PC-3 (cell line): ENCODE results near the gene SEC22C. TPM values are rescaled to one million over a fixed set of nuclear protein-coding genes. Genes with fewer than 3 reads are reported as not detected.

Experiments
- ATAC-seq: fragments of 200-7000 bp; cut with Tn5 transposase; 2 replicates; pipeline ENCODE4 v1.9.1; 2020; ENCODE audit warnings: mild to moderate bottlenecking, moderate library complexity
- BruUV-seq: library from RNA; stranded (reverse); fragments of 400-500 nt; replicated peaks from 2 replicates; lab custom pipeline; 2021; lab: Mats Ljungman, UMichigan
- CTCF ChIA-PET: fragments of 300-600 bp; sonication (Branson Sonifier 250); formaldehyde crosslinking; loops from one replicate; lab custom pipeline; 2022; ENCODE audit warnings: antibody characterized with exemption; lab: Charles Lee
- POLR2A ChIA-PET: fragments of 300-600 bp; sonication (Branson Sonifier 250); formaldehyde crosslinking; loops from one replicate; lab custom pipeline; 2022; ENCODE audit warnings: antibody characterized with exemption; ENCODE audit not compliant: unreplicated experiment; lab: Charles Lee
- DNase-seq: peaks from one replicate; pipeline ENCODE4 v3.0.0-alpha.2; 2015
- H2AFZ ChIP-seq: fragments of 300-600 bp; sonication (generic); 2 replicates; pipeline ENCODE4 v1.6.0; 2016; ENCODE audit warnings: antibody characterized with exemption, low read length
- H3F3A ChIP-seq: fragments of 300-600 bp; sonication (generic); one replicate; pipeline ENCODE4 v1.6.0; 2017; ENCODE audit warnings: antibody characterized with exemption, low read length, control low read depth, mild to moderate bottlenecking; ENCODE audit not compliant: unreplicated experiment
- H3K27ac ChIP-seq: fragments of 300-600 bp; sonication (generic); 2 replicates; pipeline ENCODE4 v1.5.1; 2016; ENCODE audit warnings: mild to moderate bottlenecking, low read length
- H3K27me3 ChIP-seq: fragments of 300-600 bp; sonication (generic); 2 replicates; pipeline ENCODE4 v1.6.1; 2016; ENCODE audit warnings: low read length, mixed read lengths
- H3K36me3 ChIP-seq: fragments of 300-600 bp; sonication (generic); 2 replicates; pipeline ENCODE4 v1.6.1; 2016; ENCODE audit warnings: low read depth, mixed run types, low read length, mixed read lengths
- H3K4me1 ChIP-seq: fragments of 300-600 bp; sonication (generic); 2 replicates; pipeline ENCODE4 v1.5.1; 2016; ENCODE audit warnings: low read length; ENCODE audit not compliant: insufficient read depth
- H3K4me2 ChIP-seq: fragments of 300-600 bp; sonication (generic); 2 replicates; pipeline ENCODE4 v1.6.0; 2016; ENCODE audit warnings: low read length
- H3K4me3 ChIP-seq: fragments of 300-600 bp; sonication (generic); 2 replicates; pipeline ENCODE4 v1.5.1; 2016; ENCODE audit warnings: mild to moderate bottlenecking, low read length, mixed read lengths
- H3K79me2 ChIP-seq: fragments of 300-600 bp; sonication (generic); 2 replicates; pipeline ENCODE4 v1.6.1; 2017; ENCODE audit warnings: low read length, mixed read lengths
- H3K9ac ChIP-seq: fragments of 300-600 bp; sonication (generic); 2 replicates; pipeline ENCODE4 v1.6.0; 2016; ENCODE audit warnings: mild to moderate bottlenecking, low read length
- H3K9me2 ChIP-seq: fragments of 300-600 bp; sonication (generic); replicated peaks from 2 replicates; pipeline ENCODE4 v1.6.1; 2016; ENCODE audit warnings: mixed run types, low read length, mixed read lengths
- H3K9me3 ChIP-seq: fragments of 300-600 bp; sonication (generic); 2 replicates; pipeline ENCODE4 v1.6.1; 2016; ENCODE audit warnings: low read length, mixed read lengths
- H4K20me1 ChIP-seq: fragments of 300-600 bp; sonication (generic); 2 replicates; pipeline ENCODE4 v1.6.1; 2016; ENCODE audit warnings: low read length, mixed read lengths
- EZH2 ChIP-seq: fragments of 300-600 bp; sonication (generic); IDR thresholded peaks from one replicate; pipeline ENCODE4 v1.6.1; 2017; ENCODE audit warnings: antibody characterized with exemption, mild to moderate bottlenecking, low read length; ENCODE audit not compliant: unreplicated experiment
- EZH2phosphoT487 ChIP-seq: fragments of 300-600 bp; sonication (generic); IDR thresholded peaks from 2 replicates; pipeline ENCODE4 v1.6.1; 2018; ENCODE audit warnings: mild to moderate bottlenecking, antibody characterized with exemption, low read length, borderline replicate concordance
- intact Hi-C: fragments of 100-400 bp; cut with micrococcal nuclease; formaldehyde crosslinking; loops from 2 replicates; pipeline ENCODE4 v1.9.0; 2023
- total RNA-seq: library from RNA; depleted of rRNA; stranded (reverse); fragments of >200 nt; gene quantifications from 2 replicates; pipeline ENCODE4 v1.2.3, GENCODE V29; 2014
- TF ChIP-seq, protein P1 (sequence below): fragments of 300-600 bp; sonication (generic); conservative IDR thresholded peaks from 2 replicates; pipeline ENCODE4 v1.5.1; 2017; ENCODE audit warnings: antibody characterized with exemption, low read depth, mild to moderate bottlenecking, low read length

SEC22C gene
- total RNA-seq, 1 experiment from 2014 or later: 63.3 TPM

GRCh38 chr3:42505849-42506410, 75.8 kb downstream of the SEC22C start:
- H4K20me1 ChIP-seq: no peaks in the 10 kb centered on the region
- no peaks in the 10 kb centered on the region for H3K9me2 ChIP-seq
- H3F3A ChIP-seq: no peaks in the 10 kb centered on the region
- H3K4me1 ChIP-seq: peaks cover 22% of the 10 kb centered on the region
- TF ChIP-seq, protein P1, sequence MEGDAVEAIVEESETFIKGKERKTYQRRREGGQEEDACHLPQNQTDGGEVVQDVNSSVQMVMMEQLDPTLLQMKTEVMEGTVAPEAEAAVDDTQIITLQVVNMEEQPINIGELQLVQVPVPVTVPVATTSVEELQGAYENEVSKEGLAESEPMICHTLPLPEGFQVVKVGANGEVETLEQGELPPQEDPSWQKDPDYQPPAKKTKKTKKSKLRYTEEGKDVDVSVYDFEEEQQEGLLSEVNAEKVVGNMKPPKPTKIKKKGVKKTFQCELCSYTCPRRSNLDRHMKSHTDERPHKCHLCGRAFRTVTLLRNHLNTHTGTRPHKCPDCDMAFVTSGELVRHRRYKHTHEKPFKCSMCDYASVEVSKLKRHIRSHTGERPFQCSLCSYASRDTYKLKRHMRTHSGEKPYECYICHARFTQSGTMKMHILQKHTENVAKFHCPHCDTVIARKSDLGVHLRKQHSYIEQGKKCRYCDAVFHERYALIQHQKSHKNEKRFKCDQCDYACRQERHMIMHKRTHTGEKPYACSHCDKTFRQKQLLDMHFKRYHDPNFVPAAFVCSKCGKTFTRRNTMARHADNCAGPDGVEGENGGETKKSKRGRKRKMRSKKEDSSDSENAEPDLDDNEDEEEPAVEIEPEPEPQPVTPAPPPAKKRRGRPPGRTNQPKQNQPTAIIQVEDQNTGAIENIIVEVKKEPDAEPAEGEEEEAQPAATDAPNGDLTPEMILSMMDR: no peak
- TF ChIP-seq EZH2phosphoT487 (no peak), EZH2 (no peak)
- H3K4me3 ChIP-seq: no peak overlapping the region
- no peak overlapping the region for H3K27ac ChIP-seq
- H3K9me3 ChIP-seq: no peaks in the 10 kb centered on the region
- no TSS peak for BruUV-seq
- no peak overlapping the region for H2AFZ ChIP-seq
- ChIA-PET POLR2A (no interaction called here), CTCF (no interaction called here)
- no peak for ATAC-seq
- intact Hi-C loops: no loop called here
- no peak for DNase-seq
- no peak overlapping the region for H3K4me2 ChIP-seq
- H3K36me3 ChIP-seq: no peaks in the 10 kb centered on the region
- no peaks in the 10 kb centered on the region for H3K27me3 ChIP-seq
- no peak overlapping the region for H3K9ac ChIP-seq
- no peaks in the 10 kb centered on the region for H3K79me2 ChIP-seq

DNA sequence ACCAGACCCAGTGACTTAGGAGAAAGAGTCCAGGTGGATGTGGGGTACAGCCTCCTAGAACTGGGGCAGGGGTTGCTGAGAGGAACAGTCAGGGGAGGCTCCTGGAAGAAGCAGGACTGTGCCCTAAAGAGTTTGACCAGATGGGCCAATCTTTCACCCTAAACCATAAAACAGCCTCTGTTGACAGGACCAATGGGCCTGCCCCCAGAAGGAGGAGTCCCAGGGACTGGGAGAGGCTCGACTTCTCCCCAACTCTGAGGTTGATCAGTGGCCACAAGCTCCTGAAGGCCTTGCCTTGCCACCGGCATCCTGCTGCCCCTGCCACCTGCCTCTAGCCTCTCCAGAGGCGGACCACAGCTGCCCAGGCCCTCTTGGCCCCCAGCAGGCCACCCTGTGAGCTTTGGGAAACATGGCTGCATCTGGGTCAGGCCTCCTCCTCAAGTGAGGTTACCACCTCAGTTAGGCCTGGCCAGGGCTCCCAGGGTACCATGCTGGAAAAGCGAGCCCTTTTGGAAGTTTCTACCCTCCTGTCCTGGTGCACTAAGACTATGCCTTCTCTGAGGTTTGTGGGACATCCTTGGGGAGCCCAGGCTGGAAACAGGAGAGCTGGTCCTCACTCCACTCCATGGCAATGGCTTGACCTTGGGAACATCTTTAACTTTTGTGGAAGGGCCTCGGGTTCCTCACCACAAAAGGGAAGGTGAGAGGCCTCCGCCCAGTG, 76.5 kb downstream of the SEC22C start:
- DNase-seq (no peak), ATAC-seq (no peak)
- Histone ChIP-seq H3K9me2 (no peaks in the 10 kb centered on the region), H3K79me2 (no peaks in the 10 kb centered on the region), H3K9ac (no peak overlapping the region), H3K4me2 (no peak overlapping the region), H3F3A (no peaks in the 10 kb centered on the region), H3K4me3 (no peak overlapping the region), H3K27me3 (no peaks in the 10 kb centered on the region), H3K36me3 (no peaks in the 10 kb centered on the region), H3K4me1 (peaks cover 22% of the 10 kb centered on the region), H3K9me3 (no peaks in the 10 kb centered on the region), H3K27ac (no peak overlapping the region), H4K20me1 (no peaks in the 10 kb centered on the region), H2AFZ (no peak overlapping the region)
- POLR2A ChIA-PET: no interaction called here
- no peak for TF ChIP-seq EZH2
- TF ChIP-seq, protein P1: no peak
- TF ChIP-seq EZH2phosphoT487: no peak
- CTCF ChIA-PET: no interaction called here
- intact Hi-C loops: no loop called here
- BruUV-seq: no TSS peak
